Memory B cell (primary cell): ENCODE measurements around the gene CRYBG3.

ENCODE experiments used
- ATAC-seq: fragments of 150-1000 bp; cut with Tn5 transposase; 2 replicates; pipeline ENCODE4 v1.10.0; 2021; ENCODE audit warnings: low read depth, mild to moderate bottlenecking, moderate library complexity
- DNase-seq, 2 donors: peaks; one replicate each; pipeline ENCODE4 v3.0.0; 2022; ENCODE audit warnings: low spot score in 2 of 2
- H3K27ac Mint-ChIP-seq: one replicate; pipeline ENCODE4 v1.8.0; 2022; ENCODE audit warnings: mild to moderate bottlenecking, moderate library complexity, mixed read lengths
- H3K27me3 Mint-ChIP-seq: one replicate; pipeline ENCODE4 v1.8.0; 2022; ENCODE audit warnings: mixed read lengths
- H3K36me3 Mint-ChIP-seq: one replicate; pipeline ENCODE4 v1.8.0; 2022; ENCODE audit warnings: mild to moderate bottlenecking, mixed read lengths
- H3K4me1 Mint-ChIP-seq: one replicate; pipeline ENCODE4 v1.8.0; 2022; ENCODE audit warnings: mixed read lengths
- H3K4me3 Mint-ChIP-seq: one replicate; pipeline ENCODE4 v1.8.0; 2022; ENCODE audit warnings: mild to moderate bottlenecking, moderate library complexity, mixed read lengths
- H3K9me3 Mint-ChIP-seq: one replicate; pipeline ENCODE4 v1.8.0; 2022; ENCODE audit warnings: mixed read lengths

Gene CRYBG3

DNA sequence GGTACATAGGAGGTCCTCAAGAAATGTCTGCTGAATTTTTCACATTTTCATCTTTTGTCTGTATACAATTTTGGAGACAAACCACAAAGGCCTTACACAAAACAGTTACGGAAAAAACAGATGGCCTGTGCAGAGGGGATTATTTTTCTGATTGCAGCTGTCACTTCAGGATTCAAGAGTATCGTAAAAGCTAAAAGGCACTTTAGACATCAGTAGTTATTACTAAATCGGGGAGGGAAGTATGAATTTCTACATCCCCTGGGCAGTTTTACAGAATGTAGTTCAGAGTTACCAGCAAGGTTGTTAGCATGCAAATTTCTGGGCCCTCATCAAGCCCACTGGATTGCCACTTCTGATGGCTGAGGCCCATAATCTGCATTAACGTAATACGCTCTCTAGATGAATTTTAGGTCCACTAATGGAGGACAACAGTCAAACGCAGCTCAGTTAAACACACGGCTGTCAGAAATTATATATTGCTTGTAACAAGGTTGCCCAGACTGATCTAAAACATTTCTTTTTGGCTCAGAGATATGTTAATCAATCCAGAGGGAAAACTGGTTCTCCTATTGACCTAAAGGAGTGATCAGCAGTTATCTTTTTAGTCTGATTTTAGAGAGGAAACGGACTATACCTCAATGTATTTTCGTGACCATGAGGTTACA is 149.3 kb downstream of the CRYBG3 start:
- Mint-ChIP-seq H3K36me3 (peaks cover 2% of the 10 kb centered on the region), H3K4me1 (peaks cover 37% of the 10 kb centered on the region), H3K9me3 (no peaks in the 10 kb centered on the region), H3K27ac (peak overlapping the region; percentile 88), H3K27me3 (no peaks in the 10 kb centered on the region), H3K4me3 (peak overlapping the region; percentile 89)
- ATAC-seq, result no peak
- no peak for DNase-seq

DNA sequence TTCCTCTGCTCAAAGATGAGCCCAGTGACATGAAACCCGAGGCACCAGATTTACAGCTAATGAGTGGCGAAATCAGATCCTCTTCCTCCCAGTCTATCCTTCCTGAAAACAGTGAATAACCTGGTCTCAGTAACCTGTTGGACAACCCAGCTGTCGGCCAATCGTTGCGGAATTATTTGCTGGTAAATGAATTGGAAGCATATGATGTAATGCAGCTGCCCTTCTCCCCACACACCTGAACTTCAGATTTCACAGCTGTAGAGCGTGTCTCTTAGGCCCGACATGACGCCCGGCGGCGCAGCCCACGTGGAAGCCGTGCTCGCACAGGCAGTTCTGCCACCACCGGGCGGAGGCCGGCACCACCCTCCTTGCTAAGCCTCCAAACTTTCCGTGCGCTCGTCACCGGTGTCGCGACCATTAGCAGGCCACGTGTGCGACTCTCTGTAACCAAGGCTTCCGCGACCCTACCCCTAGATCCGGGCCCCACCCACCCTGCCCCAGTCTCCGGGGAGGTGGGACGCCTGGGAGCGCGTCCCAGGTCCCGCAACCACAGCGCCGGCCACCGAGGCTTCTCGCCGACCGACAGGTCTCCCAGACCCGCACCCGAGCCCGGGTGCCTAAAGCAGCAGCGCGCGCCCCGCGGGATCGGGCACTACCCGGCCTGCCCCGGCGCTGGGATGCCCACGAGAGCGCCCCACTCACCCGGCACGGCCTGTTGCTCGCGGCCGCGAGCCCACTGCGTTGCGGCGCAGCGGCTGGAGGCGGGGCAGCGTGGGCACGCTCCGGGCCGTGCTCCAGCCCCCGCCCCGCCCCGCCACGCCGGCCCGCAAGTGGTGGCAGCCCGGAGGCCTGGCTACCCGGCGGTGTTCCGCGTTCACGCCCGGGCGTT is 150.1 kb downstream of the CRYBG3 start, which contains the start of gene RIOX2:
Gene RIOX2, minus strand, starts transcription at position 753 of the 889 bp plus-strand sequence. CDS start 4,838 bp downstream, outside the sequence.
- Mint-ChIP-seq H3K36me3 (peaks cover 2% of the 10 kb centered on the region), H3K27me3 (no peaks in the 10 kb centered on the region), H3K9me3 (no peaks in the 10 kb centered on the region), H3K4me3 (peak within 1 kb of the TSS; percentile 89), H3K27ac (peak within 1 kb of the TSS; percentile 88), H3K4me1 (peaks cover 37% of the 10 kb centered on the region)
- ATAC-seq (peak; percentile 87), DNase-seq (peak; percentile 63 to 67)

DNA sequence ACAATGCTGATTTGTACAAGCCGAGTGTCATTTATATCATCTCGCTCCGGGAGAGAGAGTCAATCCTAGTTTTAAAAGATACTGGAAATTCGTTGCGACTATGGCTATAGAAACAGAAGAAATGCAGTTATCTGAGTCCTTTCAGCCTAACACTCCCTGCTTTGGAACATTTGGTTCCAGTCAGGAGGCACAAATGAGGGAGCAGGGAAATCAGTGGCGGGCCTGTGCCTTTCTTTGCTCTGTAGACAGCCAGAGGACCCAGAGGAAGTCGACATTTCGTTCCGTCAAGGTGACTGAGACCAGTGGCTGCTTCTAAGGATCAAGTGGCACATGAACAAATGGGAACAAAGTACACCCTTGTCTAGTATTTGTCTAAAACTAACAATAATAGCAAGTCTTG is 151.2 kb downstream of the CRYBG3 start:
- Mint-ChIP-seq H3K9me3 (no peaks in the 10 kb centered on the region), H3K4me3 (peak overlapping the region; percentile 53), H3K27ac (no peak overlapping the region), H3K36me3 (no peaks in the 10 kb centered on the region), H3K27me3 (no peaks in the 10 kb centered on the region), H3K4me1 (peaks cover 29% of the 10 kb centered on the region)
- DNase-seq (no peak), ATAC-seq (no peak)

DNA sequence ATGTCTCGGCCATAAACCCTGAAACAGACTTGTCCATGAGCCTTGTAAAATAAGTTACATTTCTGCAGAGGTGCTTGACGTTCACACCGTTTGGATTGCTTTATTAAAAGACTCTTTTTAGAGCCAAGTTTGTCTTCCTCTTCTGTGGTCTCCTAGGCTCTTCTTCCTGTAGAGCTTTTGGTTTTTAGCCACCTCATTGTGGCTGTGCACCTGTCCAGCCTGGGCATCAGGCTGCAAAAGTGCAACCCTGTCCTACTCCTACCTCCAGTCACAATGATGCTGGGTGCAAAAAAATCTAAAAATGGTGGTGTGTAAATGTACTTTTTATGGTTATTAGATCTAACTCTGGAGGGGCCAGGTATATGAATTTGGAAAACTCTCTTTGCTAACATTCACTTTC is 153.2 kb downstream of the CRYBG3 start:
- Mint-ChIP-seq H3K4me3 (no peak overlapping the region), H3K36me3 (no peaks in the 10 kb centered on the region), H3K9me3 (no peaks in the 10 kb centered on the region), H3K27me3 (no peaks in the 10 kb centered on the region), H3K27ac (no peak overlapping the region), H3K4me1 (peaks cover 17% of the 10 kb centered on the region)
- ATAC-seq (no peak), DNase-seq (no peak)

DNA sequence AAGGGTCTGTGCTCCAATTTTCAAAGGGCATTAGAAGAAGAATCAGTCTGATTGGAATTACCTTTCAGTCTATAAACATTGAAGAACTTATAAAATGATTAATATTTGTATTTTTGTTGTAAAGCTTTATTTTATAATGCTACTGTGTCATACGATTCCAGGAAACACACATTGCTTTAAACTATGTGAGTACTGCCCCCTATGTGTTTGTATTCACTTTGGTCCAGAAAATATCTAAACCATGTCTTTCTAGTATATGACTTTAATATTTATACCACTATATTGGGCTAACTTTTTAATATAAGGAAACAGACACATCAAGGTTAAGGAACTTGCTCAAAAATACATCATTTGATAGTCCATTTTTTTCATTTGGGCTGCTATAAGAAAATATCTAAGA is 153.7 kb downstream of the CRYBG3 start:
- H3K27me3 Mint-ChIP-seq, result no peaks in the 10 kb centered on the region
- H3K4me1 Mint-ChIP-seq, result peaks cover 13% of the 10 kb centered on the region
- no peak overlapping the region for H3K27ac Mint-ChIP-seq
- H3K36me3 Mint-ChIP-seq, result no peaks in the 10 kb centered on the region
- no peaks in the 10 kb centered on the region for H3K9me3 Mint-ChIP-seq
- ATAC-seq, result no peak
- H3K4me3 Mint-ChIP-seq, result no peak overlapping the region
- no peak for DNase-seq

DNA sequence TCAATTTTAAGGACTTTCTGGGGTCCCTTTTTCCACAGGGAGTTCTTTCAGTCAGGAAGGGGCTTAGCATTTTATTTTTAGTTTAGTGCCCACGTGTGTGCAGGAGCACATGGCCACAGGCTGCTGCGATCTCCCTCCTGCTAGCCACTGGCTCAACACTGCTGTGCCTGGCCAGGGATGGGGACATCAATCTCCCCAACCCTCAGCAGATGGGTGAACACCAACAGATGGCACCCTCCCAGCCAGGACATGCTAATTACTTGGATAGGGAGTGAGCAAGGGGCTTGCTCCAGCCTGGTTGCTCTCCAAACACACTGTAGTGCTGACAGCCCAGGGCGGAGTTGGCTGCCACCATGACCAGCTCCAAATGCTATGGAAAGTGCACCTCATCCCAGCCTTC is 157.8 kb downstream of the CRYBG3 start:
- no peaks in the 10 kb centered on the region for H3K4me1 Mint-ChIP-seq
- no peak for DNase-seq
- no peaks in the 10 kb centered on the region for H3K27me3 Mint-ChIP-seq
- no peaks in the 10 kb centered on the region for H3K36me3 Mint-ChIP-seq
- H3K9me3 Mint-ChIP-seq, result no peaks in the 10 kb centered on the region
- H3K27ac Mint-ChIP-seq, result no peak overlapping the region
- no peak for ATAC-seq
- H3K4me3 Mint-ChIP-seq, result no peak overlapping the region

DNA sequence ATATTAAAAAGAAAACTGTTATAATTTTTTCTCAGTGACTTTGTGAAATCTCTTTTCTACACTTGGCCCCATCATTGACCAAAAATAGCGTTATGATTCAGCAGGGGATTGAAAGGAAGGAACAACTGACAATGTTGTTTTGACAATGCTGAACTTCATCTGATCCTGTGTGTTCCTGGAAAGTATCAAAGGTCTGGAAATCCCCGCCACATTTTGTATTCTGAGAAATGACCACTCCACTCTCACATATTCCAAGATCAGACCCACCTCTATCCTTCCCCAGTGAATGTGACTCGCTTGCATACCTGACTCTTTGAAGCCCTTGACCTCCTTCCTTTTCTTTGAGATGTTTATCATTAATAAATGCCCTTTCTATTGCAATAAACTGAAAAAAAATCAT is 160.1 kb downstream of the CRYBG3 start:
- no peaks in the 10 kb centered on the region for H3K27me3 Mint-ChIP-seq
- H3K4me3 Mint-ChIP-seq, result no peak overlapping the region
- H3K36me3 Mint-ChIP-seq, result no peaks in the 10 kb centered on the region
- no peak for ATAC-seq
- H3K27ac Mint-ChIP-seq, result no peak overlapping the region
- no peaks in the 10 kb centered on the region for H3K4me1 Mint-ChIP-seq
- DNase-seq, result no peak
- H3K9me3 Mint-ChIP-seq, result no peaks in the 10 kb centered on the region

DNA sequence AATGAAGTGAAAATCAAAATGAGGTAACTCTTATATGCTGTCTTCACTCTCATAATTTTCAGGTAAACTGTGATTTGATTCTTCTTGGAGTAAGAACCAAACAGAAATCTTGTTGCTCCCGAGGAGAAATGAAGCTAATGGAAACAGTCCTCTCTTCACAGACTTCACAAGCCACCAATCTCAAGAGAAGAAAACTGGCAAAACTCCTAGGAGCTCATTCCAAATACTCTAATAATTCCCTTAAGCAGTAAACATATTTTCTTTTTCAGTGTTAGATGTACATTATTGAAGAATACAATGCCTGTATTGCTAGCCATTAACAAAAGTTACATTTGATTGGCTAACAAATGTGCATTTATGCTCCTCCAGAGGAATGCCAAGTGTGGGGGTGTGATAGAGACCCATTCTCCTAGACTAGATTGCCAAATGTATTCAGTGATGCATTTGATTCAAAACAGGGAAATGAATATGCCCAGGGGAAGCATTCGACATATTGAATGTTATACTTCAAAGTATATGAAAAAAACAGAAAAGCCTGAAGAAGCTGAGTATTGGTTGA is 162.2 kb downstream of the CRYBG3 start:
- peaks cover 2% of the 10 kb centered on the region for H3K4me1 Mint-ChIP-seq
- ATAC-seq (no peak), DNase-seq (no peak)
- peaks cover 7% of the 10 kb centered on the region for H3K27me3 Mint-ChIP-seq
- H3K27ac Mint-ChIP-seq, result no peak overlapping the region
- H3K9me3 Mint-ChIP-seq, result peaks cover 6% of the 10 kb centered on the region
- no peak overlapping the region for H3K4me3 Mint-ChIP-seq
- H3K36me3 Mint-ChIP-seq, result peaks cover 4% of the 10 kb centered on the region

DNA sequence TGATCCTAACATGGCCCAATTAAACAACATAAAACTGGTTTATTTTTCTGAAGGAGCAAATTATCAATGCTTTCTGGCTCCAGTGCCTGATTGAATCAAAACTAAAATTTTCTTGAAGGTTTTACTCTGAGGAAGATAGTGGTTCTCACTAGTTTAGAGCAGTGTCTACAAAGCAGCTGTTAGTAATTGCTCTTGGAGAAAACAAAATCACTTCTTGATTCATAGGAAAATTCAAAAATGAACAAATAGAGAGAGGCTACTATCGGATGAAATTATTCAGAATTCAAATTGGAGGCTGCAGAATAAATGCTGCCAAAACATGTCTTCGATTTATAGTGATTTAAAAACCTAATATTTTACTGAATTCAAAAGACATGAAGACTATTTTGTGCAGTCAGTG is 165.5 kb downstream of the CRYBG3 start:
- H3K4me3 Mint-ChIP-seq, result no peak overlapping the region
- DNase-seq, result no peak
- no peak overlapping the region for H3K27ac Mint-ChIP-seq
- peaks cover 4% of the 10 kb centered on the region for H3K36me3 Mint-ChIP-seq
- peaks cover 7% of the 10 kb centered on the region for H3K27me3 Mint-ChIP-seq
- H3K4me1 Mint-ChIP-seq, result peaks cover 2% of the 10 kb centered on the region
- ATAC-seq, result no peak
- peaks cover 6% of the 10 kb centered on the region for H3K9me3 Mint-ChIP-seq

DNA sequence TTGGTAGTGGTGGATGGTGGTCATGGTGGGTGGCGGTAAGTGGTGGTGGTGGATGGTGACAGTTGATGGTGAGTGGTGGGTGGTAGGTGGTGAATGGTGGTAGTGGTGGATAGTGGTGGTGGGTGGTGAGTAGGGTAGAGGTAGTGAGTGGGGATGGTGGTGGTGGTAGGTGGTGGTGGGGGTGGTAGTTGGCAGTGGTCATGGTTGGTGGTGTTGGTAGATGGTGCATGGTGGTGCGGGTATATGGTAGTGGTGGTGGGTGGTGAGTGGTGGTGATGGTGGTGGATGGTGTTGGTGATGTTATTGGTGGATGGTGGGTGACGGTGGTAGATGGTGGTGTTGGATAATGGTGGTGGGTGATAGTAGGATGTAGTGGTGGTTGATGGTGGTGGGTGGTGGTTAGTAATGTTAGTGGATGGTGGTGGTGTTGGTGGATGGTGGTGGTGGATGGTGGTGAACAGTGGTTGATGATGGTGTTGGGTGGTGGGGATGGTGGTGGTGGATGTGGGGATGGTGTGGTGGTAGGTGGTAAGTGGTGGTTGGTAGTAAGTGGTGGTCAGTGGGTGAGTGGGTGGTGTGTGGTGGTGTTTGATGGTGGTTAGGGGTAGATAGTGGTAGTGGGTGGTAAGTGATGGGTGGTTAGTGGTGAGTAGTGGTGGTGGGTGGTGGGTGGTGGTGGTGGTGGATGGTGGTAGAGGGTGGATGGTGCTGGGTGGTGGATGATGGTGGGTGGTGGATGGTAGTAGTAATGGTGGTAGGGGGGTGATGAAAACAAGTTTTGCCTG is 167.2 kb downstream of the CRYBG3 start:
- Mint-ChIP-seq H3K27ac (no peak overlapping the region), H3K4me1 (peaks cover 2% of the 10 kb centered on the region), H3K9me3 (peaks cover 6% of the 10 kb centered on the region), H3K4me3 (no peak overlapping the region), H3K27me3 (peaks cover 12% of the 10 kb centered on the region), H3K36me3 (peaks cover 4% of the 10 kb centered on the region)
- ATAC-seq (no peak), DNase-seq (no peak)

DNA sequence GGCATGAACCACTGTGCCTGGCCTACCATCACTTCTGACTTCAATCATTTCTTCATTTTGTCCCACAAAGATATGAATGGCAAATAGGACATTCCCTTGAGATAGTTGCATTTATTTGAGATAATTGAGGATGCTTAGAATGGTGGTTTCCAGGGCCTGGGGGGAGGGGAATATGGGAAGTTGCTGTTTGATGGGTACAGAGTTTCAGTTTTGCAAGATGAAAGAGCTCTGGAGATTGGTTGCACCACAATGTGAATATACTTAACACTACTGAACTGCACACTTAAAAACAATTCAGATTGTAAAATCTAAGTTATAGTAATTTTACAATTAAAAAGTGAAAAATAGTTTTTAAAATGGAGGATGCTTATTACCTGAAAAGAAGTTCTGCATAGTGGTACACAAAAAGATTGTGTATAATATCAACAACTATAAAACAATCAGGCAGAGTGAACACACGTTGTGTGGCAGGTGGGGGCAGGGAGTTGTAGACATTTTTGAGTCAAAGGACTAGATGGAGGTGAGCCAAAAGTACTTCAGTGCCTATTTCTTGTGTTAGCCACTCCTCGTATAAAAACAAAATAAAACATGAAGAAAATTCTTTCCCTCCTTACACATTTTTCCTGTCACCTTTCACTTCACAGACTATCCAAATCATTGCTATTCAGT is 168.9 kb downstream of the CRYBG3 start:
- H3K27ac Mint-ChIP-seq, result no peak overlapping the region
- no peak for DNase-seq
- ATAC-seq, result no peak
- H3K27me3 Mint-ChIP-seq, result peaks cover 12% of the 10 kb centered on the region
- no peak overlapping the region for H3K4me3 Mint-ChIP-seq
- H3K9me3 Mint-ChIP-seq, result peaks cover 6% of the 10 kb centered on the region
- peaks cover 4% of the 10 kb centered on the region for H3K36me3 Mint-ChIP-seq
- H3K4me1 Mint-ChIP-seq, result peaks cover 2% of the 10 kb centered on the region

DNA sequence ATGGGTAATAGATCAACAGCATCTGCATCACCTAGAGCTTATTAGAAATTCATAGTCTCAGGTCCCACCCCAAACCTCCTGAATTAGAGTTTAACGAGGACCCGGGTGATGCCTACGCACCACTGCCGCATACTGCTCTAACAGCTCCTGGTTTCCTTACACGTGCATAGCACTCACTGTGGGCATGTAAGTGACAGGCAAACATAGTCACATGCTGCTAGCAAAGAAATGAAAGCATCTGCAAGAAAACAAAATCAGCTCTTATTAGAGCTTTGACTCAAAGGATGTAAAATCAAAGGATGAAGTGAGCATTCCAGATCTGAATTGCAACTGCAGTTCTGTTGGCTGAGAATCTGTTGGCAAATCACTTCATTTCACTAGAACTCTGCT is 169.5 kb downstream of the CRYBG3 start:
- no peak overlapping the region for H3K4me3 Mint-ChIP-seq
- peaks cover 4% of the 10 kb centered on the region for H3K36me3 Mint-ChIP-seq
- H3K27me3 Mint-ChIP-seq, result peaks cover 12% of the 10 kb centered on the region
- peaks cover 6% of the 10 kb centered on the region for H3K9me3 Mint-ChIP-seq
- no peak for DNase-seq
- no peak for ATAC-seq
- no peak overlapping the region for H3K27ac Mint-ChIP-seq
- peaks cover 2% of the 10 kb centered on the region for H3K4me1 Mint-ChIP-seq

DNA sequence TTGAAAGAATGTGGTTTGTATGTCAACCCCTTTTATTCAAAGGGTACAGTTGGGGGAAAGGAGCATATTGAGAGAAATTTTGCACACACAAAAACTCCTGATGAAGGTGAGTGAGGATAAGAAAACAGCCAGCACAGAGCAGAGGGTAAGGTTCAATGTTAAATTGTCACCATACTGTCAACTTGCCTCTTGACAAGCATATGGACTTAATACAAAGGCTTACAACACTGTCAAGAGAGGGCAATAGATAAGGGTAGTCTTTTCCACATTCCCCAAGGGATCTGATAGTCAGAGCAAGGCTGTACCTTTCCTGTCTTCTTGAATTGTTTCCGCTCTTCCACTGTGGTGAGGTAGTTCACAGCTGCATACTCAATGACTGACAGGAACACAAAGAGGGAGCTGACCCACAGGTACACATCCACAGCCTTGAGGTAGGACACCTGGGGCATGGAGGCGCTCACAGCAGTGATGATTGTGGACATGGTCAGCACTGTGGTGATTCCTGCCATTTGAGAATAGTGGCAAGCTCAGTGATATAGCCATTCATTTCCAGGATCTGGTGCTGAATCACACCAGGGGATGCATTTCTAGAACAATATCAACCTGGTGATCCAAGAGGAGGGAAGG is 170.8 kb downstream of the CRYBG3 start:
- Mint-ChIP-seq H3K36me3 (peaks cover 4% of the 10 kb centered on the region), H3K27ac (no peak overlapping the region), H3K4me1 (peaks cover 2% of the 10 kb centered on the region), H3K4me3 (no peak overlapping the region), H3K27me3 (peaks cover 12% of the 10 kb centered on the region), H3K9me3 (peaks cover 6% of the 10 kb centered on the region)
- ATAC-seq (no peak), DNase-seq (no peak)
